Right renal pelvis (tissue), 4 donors: Measurements from ENCODE around the gene MRAS. TPM values are rescaled to one million over a fixed set of nuclear protein-coding genes. Genes with fewer than 3 reads are reported as not detected.
"Not testable (repeated sequence)": the region's sequence is repeated elsewhere in the genome, so short reads cannot be mapped to it uniquely, and the experiment has no call there.

Experiments used
- DNase-seq, 4 donors: peaks; one replicate each; pipeline ENCODE4 v3.0.0-alpha.2; 2013; ENCODE audit warnings: low read depth in 4 of 4, low spot score in 3 of 4, missing footprints in 1 of 4
- polyA plus RNA-seq, 4 donors: library from polyadenylated mRNA; unstranded; fragments of 120-200 nt; gene quantifications; one replicate each; pipeline ENCODE4 v1.2.1, GENCODE V29; 2013; ENCODE audit not compliant: insufficient read length in 4 of 4

Gene MRAS
- polyA plus RNA-seq, 4 donors, result 30.7 to 32.1 (median 31.5) TPM

DNA sequence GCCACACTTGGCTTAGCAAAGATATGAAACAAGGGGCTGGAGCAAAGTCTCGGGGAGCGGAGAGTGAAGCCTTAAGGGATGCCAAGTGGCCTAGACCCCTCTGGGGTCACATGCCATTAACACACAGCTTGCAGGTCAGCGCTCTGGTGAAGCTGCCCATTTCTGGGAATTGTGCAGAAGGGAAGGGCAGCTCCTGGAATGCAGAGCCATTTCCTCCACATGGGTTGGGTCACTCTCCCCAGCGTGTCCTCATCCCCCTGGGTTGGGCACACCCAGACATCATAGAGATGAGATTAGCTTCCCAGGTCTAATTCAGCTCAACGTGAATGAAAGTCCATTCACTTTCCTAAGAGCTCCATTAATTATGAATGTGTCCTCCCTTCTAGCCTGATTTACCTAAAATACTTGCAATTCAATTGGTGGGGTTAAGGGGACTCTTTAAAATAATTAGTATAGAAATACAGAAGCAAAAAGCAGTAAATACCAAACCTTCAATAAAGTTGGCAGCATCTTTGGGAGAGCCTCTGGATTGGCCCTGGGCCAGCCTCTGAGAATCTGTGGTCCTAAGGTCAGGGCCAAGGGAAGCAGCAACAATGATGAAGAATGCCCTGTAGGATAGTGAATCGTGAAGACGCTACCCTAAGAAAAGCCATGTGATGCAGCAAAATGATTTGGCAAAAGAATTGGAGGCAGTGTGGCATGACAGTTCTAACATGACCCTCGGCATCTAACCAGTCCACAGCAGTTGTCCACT is 17.8 kb downstream of the MRAS start:
- DNase-seq, result no peak

DNA sequence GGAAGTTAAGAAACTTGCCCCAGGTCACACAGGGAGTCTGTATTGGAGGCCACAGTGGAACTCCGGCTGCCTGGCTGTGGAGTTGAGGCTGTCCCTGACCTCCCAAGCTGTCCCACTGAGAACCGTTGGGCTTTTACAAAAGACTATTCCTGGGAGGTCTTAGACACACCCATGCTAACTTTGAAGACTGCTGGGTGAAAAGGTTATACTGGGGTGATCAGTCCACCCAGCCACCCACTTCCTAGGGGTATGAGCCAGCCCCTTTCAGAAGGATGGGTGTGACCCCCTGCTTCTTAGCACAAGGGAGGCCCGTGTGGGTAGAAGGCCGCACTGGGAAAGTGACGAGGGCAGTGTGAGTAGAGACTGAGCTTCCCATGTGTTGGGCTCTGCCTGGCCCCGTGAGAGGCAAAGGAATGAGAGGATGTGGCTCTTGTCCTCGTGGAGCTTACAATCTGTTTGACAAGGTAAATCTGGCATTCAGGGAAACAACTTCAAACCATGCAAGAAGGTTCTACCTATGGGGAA is 19.0 kb downstream of the MRAS start:
- no peak for DNase-seq

- no peak for DNase-seq
Observed at GRCh38 chr3:138367911-138368310, 19.5 kb downstream of the MRAS start.

GRCh38 chr3:138369151-138369900 is 20.9 kb downstream of the MRAS start:
- no peak for DNase-seq

DNA sequence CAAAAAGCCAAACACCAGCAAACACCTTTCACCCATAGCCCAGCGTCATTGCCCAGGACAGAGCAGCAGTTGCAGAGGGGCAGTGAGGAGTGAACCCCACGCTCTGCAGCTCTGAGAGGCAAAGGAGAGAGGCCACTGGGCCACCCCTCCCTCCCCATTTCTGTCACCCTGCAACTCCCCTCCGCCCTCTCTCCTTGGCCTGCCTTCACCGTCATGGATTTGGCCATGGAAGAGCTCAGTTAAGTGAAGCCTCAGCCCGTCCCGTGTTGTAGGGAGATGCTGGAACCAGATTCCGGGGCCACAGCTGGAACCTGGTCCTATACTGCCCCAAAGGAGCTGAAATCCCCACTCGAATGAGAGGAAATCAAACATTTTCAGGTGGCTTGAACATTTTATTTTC is 21.9 kb downstream of the MRAS start:
- DNase-seq, result no peak

DNA sequence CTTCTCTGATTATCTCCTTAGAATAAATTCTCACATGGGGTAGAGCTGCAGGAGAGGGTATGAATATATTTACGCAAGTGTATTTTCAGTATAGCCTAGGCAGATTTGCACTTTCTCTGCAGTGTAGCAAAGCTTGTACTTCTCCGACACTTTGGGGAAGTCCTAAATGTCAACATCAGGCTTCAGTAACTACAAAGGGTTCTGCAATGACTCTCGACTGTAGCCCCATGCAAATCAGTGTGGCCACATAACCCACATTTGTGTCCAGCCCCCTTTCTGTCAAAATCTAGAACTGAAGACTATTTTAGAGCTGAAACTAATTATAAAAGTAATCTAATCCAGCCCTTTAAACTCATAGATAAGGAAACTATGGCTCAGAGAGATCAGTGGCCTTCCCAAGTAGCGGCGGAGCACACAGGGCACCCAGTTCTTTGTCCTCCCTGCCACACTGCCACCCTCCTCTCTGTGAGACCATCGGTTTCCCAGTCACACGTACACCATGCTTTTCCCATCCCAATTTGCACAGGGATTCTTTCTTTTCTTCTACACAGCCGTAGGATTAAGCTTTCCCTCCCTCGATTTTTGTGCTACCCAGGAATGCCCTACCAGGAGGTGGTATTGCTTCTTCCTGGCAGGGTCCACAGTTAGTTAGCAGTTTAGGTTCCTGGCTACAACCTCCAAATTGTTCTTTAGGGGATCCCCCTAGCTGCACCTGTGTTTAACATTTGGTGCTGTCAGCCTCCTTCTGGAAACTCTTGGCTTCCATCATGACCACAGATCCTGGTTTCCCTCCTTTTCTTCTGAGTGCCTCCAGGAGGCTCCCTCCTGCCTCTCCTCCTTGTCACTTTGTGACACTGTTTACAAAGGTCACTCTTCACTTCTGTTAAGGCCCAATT is 22.9 kb downstream of the MRAS start:
- no peak for DNase-seq

DNA sequence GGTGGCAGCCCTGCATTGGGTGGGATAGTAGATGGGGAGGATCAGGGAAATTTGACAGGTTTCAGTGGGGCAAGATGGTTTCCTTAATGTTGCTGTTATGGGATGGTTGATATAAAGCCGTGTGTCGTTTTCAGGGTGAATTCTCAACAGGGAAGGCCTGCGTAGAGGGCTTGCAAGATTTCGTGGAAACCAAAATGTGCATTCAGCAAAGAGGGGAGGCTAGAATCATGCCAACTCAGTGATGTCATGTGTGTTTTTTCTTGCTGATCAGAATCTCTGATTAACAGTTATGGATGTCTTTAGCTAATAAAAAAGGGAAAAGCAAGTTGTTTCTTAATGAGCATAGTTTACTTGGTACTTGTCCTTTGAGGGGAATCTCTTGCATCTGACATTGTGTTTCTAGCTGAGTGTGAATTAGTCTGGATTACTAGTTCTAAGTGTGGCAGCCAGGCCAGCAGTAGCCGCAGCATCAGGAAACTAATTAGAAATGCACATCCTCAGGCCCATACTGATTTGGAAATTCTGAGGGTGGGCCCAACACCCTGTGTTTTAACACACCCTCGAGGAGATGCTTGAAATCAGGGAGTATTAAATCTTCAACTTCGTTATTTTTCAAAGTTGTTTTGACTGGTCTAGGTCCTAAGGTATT is 24.8 kb downstream of the MRAS start:
- no peak for DNase-seq

DNA sequence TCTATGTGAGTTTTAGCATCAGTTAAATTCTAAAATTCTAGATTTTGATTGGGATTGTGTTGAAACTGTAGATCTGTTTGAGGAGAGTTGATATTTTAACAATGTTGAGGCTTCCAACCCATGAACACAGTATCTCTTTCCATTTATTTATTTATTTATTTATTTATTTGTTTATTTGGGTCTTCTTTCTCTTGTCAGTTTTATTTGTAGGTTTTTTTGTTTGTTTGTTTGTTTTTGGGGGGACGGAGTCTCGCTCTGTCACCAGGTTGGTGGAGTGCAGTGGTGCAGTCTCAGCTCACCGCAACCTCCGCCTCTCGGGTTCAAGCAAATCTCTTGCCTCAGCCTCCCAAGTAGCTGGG is 25.3 kb downstream of the MRAS start:
- DNase-seq, result no peak

GRCh38 chr3:138374573-138375134 is 26.3 kb downstream of the MRAS start:
- DNase-seq, result no peak

- peak in 1 of 4 donors; percentile 24 for DNase-seq
Observed at GRCh38 chr3:138375447-138375846, 27.1 kb downstream of the MRAS start.

DNA sequence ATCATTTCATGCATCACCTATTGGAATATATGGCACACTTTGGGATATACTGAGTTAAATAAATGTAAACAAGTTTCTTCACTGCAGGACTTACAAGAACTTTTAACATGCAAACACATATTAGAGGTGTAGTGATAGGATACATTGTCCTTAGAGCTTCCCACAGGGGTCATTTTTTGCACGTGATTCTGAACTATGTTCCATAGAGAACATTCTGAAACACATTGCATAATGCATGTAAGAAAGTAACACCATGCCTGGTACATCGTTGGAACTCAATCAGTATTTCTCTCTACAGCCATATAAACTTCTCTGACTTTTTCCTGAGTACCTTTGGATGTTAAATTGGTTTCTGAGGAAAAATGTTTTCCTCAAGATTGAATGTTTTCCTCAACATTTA is 28.3 kb downstream of the MRAS start:
- DNase-seq, result no peak

- not testable (repeated sequence) for DNase-seq
Observed at GRCh38 chr3:138377212-138377611, 28.8 kb downstream of the MRAS start.

- DNase-seq, result no peak
Observed at GRCh38 chr3:138377804-138378203, 29.4 kb downstream of the MRAS start.

- DNase-seq, result no peak
Observed at GRCh38 chr3:138378331-138378730, 30.0 kb downstream of the MRAS start.

GRCh38 chr3:138378990-138379389 is 30.6 kb downstream of the MRAS start:
- DNase-seq, result no peak

DNA sequence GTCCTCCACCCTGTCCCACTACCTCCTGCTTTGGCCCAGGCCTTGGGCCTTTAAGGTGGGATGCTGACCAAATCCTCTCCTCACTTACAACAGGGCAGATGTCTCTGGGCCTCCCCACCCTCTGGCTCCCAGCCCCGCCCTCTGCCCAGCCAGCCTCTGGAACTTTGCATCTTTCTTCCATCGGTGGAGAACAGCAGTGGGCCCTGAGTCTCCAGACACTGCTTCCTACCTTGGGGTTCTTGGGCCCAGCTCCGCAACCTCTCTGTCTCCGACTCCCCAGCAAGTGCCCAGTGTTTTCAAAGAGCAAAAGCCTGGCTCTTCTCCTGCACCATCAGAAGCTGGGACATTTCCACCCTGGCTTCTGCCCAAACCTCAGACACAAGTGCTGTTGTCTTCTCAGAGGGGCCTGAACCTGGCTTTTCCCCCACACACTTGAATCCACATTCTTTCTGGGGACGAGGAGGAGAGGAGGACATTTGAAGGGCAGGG is 33.1 kb downstream of the MRAS start:
- DNase-seq, result no peak

GRCh38 chr3:138381950-138382715 is 33.8 kb downstream of the MRAS start:
- no peak for DNase-seq

DNA sequence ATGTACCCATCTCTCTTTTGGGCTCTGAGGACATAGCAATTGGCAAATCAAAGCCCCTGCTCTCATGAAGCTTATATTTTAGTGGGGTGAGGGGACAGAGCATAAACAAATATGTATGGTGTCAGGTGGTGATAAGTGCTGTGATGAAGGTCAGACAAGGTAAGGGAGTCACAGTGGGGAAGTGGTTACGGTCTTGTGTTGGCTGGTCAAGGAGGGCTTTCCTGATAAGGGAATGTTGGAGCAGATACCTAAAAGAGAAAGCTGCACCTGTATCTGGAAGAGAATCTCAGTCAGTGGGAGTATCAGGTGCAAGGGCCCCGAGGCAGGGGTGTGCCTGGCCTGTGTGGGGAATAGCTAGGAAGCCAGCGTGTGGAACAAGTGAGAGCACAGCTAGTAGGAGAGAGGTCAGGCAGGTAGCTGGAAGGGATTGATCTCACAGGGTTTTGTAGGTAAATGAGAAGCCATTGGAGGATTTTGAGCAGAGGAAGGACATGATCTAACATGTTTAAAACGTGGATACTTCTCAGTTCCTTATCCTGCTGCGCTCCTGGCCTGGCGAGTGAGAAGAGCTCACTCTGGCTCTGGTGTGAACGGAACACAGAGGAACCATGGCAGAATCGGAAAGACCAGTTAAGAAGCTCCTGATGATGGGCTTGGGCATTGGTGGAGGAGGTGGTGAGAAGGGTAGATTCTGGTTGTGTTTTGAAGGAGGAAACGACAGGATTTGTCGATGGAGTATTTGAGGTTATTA is 35.5 kb downstream of the MRAS start:
- DNase-seq, result no peak

DNA sequence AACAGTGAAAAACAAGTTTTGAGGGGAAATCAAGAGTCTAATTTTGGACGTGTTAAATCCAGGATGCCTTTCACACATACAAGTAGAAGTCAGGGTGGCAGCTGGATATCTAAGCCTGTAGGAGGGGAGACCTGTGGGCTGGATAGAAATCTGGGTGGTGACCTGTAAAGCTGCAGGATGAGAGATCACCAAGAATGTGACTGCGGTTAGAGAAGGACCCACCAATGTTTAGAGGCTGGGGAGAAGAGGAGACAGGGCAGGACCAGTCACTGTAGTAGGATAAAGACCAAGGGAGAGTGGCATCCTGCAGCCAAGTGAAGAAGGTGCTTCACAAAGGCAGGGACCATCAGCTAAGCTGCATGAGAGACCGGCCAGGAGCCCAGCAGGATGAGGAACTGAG is 36.2 kb downstream of the MRAS start:
- no peak for DNase-seq
